ENCODE data around the gene PTCH2.

DNA sequence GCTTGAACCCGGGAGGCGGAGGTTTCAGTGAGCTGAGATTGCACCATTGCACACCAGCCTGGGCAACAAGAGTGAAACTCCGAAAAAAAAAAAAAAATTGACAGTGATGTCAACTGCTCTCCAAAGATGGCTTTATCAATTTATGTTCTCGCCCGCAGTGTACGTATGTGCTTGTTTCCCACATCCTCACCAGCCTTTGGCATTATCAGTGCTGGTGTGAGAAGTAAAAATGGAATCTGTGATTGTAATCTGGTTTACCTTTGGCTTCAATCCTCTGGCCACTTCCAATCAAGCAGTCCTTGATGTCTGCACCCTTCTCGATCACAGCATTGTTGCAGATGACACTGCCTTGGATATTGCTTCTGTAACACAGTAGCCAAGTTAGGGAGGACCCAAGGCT is 14.4 kb upstream of the PTCH2 start:
- TF ChIP-seq EZH2phosphoT487 (IDR thresholded peaks at IDR 0.05) = no peak
- TF ChIP-seq, protein P1, sequence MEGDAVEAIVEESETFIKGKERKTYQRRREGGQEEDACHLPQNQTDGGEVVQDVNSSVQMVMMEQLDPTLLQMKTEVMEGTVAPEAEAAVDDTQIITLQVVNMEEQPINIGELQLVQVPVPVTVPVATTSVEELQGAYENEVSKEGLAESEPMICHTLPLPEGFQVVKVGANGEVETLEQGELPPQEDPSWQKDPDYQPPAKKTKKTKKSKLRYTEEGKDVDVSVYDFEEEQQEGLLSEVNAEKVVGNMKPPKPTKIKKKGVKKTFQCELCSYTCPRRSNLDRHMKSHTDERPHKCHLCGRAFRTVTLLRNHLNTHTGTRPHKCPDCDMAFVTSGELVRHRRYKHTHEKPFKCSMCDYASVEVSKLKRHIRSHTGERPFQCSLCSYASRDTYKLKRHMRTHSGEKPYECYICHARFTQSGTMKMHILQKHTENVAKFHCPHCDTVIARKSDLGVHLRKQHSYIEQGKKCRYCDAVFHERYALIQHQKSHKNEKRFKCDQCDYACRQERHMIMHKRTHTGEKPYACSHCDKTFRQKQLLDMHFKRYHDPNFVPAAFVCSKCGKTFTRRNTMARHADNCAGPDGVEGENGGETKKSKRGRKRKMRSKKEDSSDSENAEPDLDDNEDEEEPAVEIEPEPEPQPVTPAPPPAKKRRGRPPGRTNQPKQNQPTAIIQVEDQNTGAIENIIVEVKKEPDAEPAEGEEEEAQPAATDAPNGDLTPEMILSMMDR (IDR thresholded peaks at IDR 0.05) = no peak
- no peak for TF ChIP-seq EZH2 (IDR thresholded peaks at IDR 0.05)

Data from neural progenitor cell (in vitro differentiated cells).